HG03457 (cell line): ENCODE measurements around the gene CYFIP2.
A peak's percentile ranks its signal among the peaks of the same experiment; 100 is the strongest.
"Not testable (repeated sequence)": the region's sequence is repeated elsewhere in the genome, so short reads cannot be mapped to it uniquely, and the experiment has no call there.

ENCODE experiments used
- ATAC-seq: cut with Tn5 transposase; IDR thresholded peaks from one replicate; pipeline ENCODE4 v1.9.1; 2021; ENCODE audit warnings: moderate number of reproducible peaks; ENCODE audit not compliant: unreplicated experiment

The CYFIP2 gene

DNA sequence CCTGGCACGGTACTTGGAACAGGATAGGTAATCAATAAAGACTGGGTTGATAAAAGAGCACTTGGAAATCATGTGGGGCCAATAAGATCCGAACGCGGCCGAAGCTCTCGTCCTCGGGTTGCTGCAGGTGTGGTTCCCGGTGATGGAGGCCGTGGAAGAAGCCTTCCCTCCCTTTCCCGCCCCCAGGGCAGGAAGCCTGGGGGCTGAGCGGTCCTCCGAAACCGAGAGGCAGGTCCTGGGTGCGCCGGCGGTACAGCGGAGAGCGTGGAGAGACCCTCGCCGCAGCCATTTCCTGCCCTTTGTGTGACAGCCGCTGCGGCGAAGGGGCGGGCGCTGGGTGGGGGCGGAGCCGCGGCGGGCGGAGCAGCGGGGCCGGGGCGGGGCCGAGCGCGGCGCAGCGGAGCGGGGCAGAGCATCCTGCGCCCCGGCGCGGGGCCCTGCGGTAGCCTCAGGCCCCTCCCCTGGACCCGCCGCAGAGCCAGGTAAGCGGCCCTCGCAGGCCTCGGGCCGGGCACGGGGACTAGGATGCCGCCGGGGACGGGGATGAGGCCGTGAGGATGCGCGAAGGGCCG is at the start of gene CYFIP2:
CYFIP2 (plus strand) TSS at position 410 of the 572 bp plus-strand sequence. CDS start 19,239 bp downstream, outside the sequence.
- peak; percentile 81 for ATAC-seq

DNA sequence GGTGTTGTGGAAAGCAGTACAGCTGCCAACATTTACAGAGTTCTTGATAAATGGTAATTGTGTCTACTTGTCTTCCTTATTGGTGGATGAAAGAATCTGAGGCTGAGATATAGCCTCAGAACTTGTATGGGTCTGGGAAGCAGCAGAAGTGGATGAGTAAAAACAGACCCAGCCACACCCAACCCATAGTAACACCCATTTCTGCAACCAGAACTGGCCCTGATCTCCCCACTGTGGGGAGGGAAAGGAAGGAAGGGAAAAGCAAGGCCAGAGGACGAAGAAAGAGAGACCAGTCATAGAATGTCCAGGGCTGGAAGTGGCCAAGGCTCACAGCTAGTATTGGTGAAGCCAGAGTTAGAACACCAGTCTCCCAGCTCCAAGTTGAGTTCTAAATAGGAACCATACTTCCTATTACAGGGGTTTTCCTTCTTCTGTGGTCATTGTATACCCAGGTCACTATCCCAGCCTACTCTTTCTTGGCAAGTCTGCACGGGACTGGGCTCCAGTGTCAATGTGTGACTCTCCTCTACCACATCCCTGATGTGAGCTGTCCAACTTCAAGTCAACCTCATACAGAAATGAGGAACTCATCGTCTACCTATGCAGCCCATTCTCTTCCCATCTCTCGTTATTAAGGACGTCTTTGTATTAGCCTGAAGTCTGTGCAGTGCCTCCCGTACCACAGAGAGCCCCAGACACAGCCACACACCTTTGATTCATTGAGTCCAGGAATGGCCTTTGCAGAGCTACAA is 49.4 kb upstream of the CYFIP2 start:
- ATAC-seq, result no peak

DNA sequence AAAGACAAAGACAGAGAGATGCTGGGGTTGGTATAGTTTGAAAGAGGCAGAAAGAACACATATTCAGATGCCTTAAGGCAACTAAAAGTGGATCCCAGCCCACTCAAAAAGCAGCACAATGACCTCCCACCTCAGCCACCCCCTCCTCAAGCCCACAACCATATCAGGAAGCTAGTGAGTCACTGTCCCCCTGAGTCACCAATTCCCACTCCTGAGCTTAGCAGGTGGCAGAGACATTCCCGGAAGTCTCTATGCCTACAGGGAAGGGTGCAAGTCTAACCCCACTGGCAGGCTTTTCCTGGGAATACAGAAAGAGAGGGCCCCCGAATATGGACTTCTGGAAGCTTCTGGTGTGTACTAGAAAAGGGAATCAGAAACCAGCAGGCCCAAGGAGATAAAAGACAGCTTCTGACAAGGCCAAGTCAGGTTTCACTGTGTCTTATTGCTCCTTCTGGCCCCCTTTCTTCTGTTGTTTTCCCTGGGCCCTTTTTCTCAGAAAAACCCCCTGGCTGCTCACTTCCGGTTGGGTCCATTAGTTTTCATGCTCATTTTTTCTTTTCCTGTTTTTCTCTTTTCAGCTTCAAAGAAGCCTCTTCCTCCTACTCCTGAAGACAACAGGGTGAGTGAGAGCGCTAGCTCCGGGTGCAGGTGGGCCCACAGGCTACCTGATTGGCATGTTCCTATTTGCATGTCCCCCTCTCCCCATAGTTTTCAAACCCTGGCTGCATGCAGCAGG is 48.5 kb upstream of the CYFIP2 start:
- no peak for ATAC-seq

DNA sequence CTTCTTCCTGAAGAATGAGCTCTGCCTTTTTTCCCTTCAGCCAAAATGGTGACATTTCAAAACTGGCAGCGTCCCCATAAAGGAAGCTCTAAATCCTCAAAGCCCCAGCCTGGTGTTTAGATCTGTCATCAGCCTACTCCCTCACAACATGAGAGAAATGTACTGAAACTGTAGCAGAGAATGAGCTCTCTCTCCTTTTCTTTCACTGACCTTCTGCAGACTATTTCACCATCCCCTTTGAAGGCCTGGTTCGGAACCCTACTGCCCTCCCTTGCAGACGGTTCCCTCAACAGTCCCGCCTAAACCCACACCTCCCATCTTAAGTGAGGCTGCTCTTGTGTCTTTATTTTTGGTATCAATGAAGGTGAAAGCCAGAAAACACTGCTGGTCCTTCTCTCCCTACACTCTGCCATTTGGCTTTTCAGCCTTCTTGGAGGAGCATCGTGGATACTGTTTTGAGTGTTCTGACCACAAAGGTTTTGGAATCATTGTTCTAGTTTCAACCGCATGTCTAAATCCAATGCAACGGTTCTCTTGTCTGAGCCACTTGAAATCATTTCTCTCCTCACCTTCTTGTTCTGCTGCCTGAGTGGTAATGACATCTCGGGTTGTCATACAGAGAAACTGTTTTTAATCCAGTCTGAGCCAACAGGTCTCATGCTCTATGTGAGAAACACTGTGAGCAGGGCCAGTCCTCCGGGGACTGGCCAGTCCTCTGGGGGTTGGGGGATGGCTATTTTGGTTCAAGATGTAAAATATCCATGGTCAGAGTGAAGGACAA is 46.2 kb upstream of the CYFIP2 start:
- ATAC-seq, result peak; percentile 43

DNA sequence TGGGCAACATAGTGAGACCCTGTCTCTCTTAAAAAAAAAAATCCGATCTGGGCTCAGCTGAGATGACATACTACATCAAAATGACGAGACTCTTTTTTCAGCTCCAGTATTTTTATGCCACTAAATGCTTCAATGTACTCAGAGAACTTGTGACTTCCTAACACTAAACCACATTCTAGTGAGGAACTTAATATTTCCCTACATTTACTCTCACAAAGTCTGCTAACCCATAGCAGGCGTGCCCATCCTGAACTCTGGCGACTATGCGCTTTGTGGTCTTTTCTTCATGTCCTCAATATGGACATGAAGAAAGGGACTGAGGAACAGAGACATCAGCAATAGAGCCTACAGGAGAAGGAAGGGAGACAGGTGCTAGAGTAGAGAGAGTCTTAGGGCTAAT is 44.0 kb upstream of the CYFIP2 start:
- no peak for ATAC-seq

DNA sequence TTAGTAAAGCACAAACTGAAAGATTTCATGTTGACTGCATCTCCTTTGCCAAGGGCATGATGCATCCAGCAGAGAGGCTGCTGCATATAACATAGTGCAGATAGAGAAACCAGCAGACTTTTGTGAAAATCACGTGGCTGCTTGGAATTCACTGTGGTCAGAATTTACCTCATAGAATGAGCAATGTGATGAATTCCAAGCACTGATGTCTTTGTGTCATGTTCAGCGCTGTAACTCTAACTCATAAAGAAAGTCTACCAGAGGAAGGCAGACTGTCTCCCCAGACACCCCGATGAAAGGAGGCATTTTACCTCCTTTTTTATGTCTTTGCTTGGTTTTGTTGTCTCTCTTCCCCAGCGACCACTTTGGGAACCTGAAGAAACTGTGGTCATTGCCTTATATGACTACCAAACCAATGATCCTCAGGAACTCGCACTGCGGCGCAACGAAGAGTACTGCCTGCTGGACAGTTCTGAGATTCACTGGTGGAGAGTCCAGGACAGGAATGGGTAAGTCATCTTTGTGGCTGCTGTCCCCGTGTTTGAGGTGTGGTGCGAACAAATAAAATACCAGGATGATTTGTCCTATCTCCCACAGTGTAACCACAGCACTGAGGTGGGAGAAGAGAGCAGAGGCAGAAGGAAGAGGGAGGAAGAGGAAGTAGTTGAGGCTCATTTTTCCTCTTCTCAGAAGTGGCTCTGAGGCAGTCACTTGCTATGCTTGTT is 43.3 kb upstream of the CYFIP2 start:
- ATAC-seq, result no peak

DNA sequence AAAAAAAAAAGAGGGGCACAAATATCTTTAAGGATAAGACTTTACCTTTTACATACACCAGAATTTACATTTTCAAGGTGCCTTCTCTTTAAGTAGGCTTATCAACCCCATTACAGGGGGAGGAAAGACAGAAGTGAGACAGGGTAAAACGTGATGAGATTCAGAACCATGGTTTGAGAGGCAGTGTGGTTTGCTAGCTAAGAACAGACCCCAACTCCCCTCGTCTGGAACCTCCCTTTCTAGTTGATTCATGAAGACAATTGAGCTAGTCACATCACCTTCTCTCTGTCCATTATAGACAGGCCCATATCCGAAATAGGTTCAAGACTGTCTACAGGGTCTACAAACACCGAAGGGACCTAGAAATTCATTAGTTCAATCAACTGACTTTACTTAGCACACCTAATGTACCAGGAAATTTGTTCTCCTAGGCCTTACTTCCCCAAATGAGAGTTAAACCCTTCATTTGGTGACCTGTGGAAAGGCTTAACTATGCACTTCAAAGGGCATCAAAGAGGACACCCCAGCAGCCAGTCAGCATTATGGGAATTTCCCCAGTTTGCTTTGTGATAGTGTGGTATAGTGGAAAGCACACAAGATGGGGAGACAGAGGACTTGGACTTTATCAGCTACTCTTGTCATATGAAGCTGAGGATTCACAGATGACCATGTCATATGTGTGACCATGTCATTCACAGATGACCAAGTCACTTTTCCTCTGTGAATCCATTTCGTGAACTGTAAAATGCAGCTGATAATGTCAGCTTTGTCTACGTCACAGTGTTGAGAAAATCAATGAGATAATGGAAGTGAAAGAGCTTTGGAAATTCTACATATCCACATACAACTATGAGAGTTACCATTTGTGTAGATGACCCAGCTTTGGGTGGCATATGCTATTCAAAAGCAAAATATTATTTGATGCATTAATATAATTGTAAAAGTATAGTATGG is 40.2 kb upstream of the CYFIP2 start:
- ATAC-seq, result no peak

DNA sequence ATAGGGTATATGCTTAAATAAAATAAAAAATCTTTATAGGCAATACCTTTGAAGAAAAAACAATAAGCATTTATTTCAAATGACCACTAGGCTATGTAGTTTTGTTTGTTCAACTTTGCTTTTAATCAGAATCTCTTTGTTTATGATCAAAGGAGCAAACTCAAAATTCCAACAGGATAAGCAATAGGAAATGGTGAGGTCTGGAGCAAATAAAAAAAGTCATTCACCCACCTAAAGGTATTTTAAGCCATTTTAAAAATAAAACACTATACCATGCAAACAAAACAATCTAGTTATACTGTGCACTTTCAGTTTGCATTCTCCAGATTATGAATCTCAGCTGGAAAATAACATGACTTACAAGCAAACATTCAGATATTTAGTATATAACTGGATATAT is 35.3 kb upstream of the CYFIP2 start:
- no peak for ATAC-seq

DNA sequence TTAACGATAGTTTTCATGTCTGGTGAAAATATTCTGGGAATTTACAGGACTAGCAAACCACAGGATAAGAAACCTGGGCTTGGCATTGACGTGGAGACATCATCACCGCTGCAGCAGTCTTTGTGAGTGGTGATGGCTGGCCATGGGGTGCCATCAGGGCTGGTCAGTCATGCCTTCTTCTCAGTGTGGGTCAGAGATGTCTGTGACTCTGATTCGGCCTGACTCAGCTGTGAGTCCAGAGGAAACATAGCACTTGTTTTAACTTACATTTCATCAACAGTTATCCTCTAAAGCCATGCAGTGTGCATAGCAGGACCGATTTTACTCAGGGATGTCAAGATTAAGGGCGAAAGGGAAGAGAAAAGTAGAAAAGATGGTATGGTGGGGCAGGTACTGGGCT is 33.2 kb upstream of the CYFIP2 start:
- ATAC-seq, result no peak

DNA sequence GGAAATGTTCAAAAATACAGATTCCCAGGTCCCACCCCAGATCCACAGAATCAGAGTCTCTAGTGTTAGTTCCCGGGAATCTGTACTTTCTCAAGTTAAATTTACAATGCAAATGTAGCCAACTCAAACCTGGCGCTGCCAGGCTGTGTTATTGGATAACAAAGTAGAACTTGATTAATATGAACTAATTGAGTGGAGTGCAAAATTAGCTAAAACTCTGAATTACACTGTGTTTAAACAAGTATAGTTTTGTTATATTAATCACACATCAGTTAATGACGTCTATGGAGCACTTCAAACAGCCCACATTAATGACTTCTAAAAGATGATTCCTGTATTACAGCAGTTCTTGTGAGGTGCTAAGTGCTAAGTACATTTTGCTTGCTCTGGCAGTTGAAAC is 32.4 kb upstream of the CYFIP2 start:
- ATAC-seq, result no peak

DNA sequence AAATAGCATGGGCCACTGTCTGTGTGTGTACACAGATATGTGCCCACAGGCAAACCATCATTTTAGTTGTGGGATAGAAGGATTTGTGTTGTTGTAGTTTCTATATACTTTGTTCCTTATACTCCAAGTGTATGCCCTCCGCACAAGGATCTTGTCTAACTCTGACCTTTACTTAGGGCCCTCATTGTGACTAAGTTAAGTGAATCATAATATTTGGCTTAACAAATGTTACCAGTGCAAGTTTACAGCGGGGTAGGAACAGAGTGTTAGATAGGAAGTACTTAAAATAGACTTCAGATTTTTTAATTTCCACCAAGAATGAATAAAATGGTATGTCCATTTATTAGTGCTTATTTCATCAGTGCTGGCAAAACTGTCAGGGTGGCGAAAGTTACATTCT is 29.5 kb upstream of the CYFIP2 start:
- ATAC-seq, result no peak

DNA sequence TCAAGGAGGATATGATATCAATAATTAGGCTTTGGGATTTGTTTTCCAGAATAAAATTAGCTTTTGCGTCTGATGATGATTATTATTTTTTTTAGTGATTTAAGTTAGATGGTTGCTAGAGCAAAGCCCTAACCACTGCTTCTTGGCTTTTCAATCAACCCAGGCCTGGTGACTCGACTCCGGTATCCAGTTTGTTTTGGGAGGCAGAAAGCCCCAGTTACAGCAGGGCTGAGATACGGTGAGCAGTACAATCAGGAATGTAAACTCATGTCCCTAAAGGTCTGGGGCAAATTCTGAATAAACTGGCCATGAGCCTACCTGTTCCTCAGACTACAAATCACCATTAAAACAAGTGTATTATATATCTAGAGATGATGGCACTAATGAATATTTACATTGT is 24.4 kb upstream of the CYFIP2 start:
- no peak for ATAC-seq

DNA sequence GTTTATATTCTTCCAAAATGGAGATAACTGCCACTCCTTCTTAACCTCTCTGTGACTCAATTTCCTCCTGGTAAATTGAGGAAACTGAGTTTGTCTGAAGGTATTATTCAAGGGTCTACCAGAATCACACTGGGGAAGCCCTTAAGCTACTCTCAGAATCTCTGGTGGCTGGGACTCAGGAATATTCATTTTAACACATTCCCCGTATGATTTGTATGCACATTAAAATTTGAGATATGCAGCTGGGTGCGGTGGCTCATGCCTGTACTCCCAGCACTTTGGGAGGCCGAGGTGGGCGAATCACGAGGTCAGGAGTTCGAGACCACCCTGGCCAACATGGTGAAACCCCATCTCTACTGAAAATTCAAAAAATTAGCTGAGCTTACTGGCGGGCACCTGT is 21.2 kb upstream of the CYFIP2 start:
- ATAC-seq, result not testable (repeated sequence)

DNA sequence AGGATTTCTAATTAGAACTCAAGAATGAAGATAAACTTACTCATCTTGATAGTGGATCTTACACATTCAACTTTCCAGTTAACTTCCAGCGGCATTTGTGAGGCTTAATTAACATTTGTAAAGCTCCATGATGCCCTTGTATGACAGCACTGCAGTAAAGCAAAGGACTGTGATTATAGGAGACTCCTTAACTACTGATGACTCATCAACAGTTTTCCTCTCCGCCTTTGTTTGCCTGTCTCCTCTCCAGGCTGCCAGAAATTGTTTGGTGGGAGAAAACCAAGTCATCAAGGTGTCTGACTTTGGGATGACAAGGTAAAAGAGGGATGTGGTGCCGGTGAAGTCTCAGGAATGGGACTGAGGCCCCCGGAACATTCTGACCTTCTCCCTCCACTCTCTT is 20.4 kb upstream of the CYFIP2 start:
- ATAC-seq, result no peak

DNA sequence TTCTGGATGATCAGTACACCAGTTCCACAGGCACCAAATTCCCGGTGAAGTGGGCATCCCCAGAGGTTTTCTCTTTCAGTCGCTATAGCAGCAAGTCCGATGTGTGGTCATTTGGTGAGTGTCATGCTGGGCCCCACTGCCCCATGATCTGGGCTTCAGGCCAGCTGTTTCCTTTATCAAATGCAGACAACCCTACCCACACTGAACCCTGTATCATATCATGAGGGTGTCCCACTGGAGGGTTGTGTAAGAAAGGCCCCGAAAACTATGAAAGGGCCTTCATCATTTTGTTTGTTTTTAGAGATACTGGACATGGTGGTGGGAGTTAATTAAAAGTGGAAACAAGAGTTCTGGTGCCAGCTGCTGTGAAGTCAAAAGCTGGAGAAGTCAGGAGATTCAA is 20.0 kb upstream of the CYFIP2 start:
- ATAC-seq, result no peak

DNA sequence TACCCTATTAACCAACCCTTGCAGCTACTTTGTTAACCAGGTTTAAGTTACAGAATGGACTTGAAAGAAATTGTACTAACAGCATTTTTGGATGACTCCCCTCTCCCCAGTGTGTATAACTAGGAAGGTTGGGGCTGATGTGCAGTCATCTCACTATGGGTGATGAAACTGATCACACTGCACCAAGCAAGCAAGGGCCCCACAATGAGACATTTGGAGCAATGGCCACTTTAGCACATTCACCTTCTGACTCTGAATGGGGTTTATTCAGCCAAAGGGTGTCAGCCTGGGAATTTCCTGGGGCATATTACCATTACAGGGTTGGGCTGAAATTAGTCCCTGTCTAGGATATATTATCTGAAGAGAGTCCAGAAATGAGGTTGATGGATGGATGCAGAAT is 18.7 kb upstream of the CYFIP2 start:
- no peak for ATAC-seq

DNA sequence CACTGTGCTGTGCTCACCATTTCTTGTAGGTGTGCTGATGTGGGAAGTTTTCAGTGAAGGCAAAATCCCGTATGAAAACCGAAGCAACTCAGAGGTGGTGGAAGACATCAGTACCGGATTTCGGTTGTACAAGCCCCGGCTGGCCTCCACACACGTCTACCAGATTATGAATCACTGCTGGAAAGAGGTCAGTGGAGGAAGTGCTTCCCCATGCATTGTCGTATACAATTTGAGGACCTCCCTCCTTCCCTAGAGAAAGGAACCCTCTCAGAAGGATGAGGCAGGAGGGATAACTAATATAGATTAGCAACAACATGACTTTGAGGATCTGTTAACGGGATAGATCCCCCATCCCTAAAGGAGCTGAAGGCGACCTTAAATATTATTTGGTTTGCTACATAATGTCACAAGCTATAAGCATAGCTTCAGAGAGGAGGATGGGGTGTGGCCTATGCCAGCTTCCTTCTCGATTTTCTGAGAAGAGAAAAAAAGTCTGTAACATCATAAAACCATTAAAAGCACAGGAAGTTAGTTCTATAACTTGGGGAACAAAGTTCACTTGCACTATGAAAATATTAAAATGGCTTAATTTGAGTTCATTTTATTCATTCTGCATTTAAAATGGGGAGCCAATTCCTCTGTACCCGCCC is 17.0 kb upstream of the CYFIP2 start:
- no peak for ATAC-seq

DNA sequence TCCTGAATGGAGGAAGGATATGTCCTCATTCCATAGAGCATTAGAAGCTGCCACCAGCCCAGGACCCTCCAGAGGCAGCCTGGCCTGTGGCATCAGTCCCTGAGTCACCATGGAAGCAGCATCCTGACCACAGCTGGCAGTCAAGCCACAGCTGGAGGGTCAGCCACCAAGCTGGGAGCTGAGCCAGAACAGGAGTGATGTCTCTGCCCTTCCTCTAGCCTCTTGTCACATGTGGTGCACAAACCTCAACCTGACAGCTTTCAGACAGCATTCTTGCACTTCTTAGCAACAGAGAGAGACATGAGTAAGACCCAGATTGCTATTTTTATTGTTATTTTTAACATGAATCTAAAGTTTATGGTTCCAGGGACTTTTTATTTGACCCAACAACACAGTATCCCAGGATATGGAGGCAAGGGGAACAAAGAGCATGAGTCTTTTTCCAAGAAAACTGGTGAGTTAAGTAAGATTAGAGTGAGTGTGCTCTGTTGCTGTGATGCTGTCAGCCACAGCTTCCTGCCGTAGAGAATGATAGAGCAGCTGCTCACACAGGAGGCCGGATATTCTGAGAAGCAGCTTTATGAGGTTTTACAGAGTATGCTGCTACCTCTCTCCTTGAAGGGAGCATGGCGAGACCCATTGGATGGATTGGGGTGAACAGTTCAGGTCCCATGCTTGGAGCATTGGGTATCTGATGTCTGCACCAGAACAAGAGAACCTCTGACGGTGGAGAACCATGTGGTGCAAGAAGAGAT is 13.0 kb upstream of the CYFIP2 start:
- ATAC-seq, result peak; percentile 80
